Erythroblast (primary cell): ENCODE results near the gene ZNF689.

Source experiments
- GATA1 ChIP-seq: IDR thresholded peaks from 2 replicates; pipeline ENCODE4 v1.6.1; 2011; ENCODE audit warnings: low read depth, mild to moderate bottlenecking, control low read depth, low read length, moderate library complexity
- POLR2A ChIP-seq: IDR thresholded peaks from 2 replicates; pipeline ENCODE4 v1.6.1; 2011; ENCODE audit warnings: mild to moderate bottlenecking, low read length

- TF ChIP-seq POLR2A (no peak), GATA1 (no peak)
These were observed 45.7 kb upstream of the ZNF689 start for GRCh38 chr16:30655815-30656347.
